Smooth muscle cell (in vitro differentiated cells): ENCODE results near the gene CR1L. TPM values are rescaled to one million over a fixed set of nuclear protein-coding genes. Genes with fewer than 3 reads are reported as not detected.
"Not testable (repeated sequence)": the region's sequence is repeated elsewhere in the genome, so short reads cannot be mapped to it uniquely, and the experiment has no call there.

Source experiments
- DNase-seq: peaks from one replicate; lab custom pipeline; 2025; ENCODE audit not compliant: unreplicated experiment; lab: John Stamatoyannopoulos, UW
- H2AFZ ChIP-seq: fragments of 200-600 bp; sonication (generic); 2 replicates; pipeline ENCODE4 v1.6.0; 2016; ENCODE audit warnings: antibody characterized with exemption, low read depth, mild to moderate bottlenecking
- H3F3A ChIP-seq: fragments of 200-600 bp; sonication (generic); 2 replicates; pipeline ENCODE4 v1.6.0; 2017; ENCODE audit warnings: antibody characterized with exemption, low read depth
- H3K27ac ChIP-seq: fragments of 200-600 bp; sonication (generic); 2 replicates; pipeline ENCODE4 v1.5.1; 2016; ENCODE audit warnings: low read depth, mild to moderate bottlenecking
- H3K27me3 ChIP-seq: fragments of 200-600 bp; sonication (generic); 2 replicates; pipeline ENCODE4 v1.6.1; 2016; ENCODE audit warnings: low read depth, mild to moderate bottlenecking
- H3K36me3 ChIP-seq: fragments of 200-600 bp; sonication (generic); 2 replicates; pipeline ENCODE4 v1.5.1; 2016; ENCODE audit warnings: low read depth
- H3K4me1 ChIP-seq: fragments of 200-600 bp; sonication (generic); 2 replicates; pipeline ENCODE4 v1.5.1; 2016; ENCODE audit warnings: low read depth
- H3K4me2 ChIP-seq: fragments of 200-600 bp; sonication (generic); 2 replicates; pipeline ENCODE4 v1.6.0; 2016; ENCODE audit warnings: mild to moderate bottlenecking
- H3K4me3 ChIP-seq: fragments of 200-600 bp; sonication (generic); 2 replicates; pipeline ENCODE4 v1.5.1; 2016; ENCODE audit warnings: mild to moderate bottlenecking
- H3K79me2 ChIP-seq: fragments of 200-600 bp; sonication (generic); 2 replicates; pipeline ENCODE4 v1.6.0; 2016; ENCODE audit warnings: low read depth, mild to moderate bottlenecking
- H3K9ac ChIP-seq: fragments of 200-600 bp; sonication (generic); 2 replicates; pipeline ENCODE4 v1.6.0; 2016; ENCODE audit warnings: low read depth
- H3K9me3 ChIP-seq: fragments of 200-600 bp; sonication (generic); replicated peaks from 2 replicates; pipeline ENCODE4 v1.5.1; 2016; ENCODE audit warnings: low read depth
- H4K20me1 ChIP-seq: fragments of 200-600 bp; sonication (generic); 2 replicates; pipeline ENCODE4 v1.6.0; 2016; ENCODE audit warnings: low read depth
- WGBS: methylation state at CpG from one replicate; pipeline ENCODE4 v1.1.7; 2016; ENCODE audit warnings: low lambda C conversion rate; 5-methylcytosine and 5-hydroxymethylcytosine counted together
- polyA plus RNA-seq: library from polyadenylated mRNA; unstranded; fragments of >200 nt; fragmentation: Nextera tagmentation; extraction: Ambion mirVana; gene quantifications from 2 replicates; pipeline ENCODE4 v1.2.1, GENCODE V29; 2016
- total RNA-seq: library from RNA; depleted of rRNA; stranded (reverse); fragments of >200 nt; gene quantifications from 2 replicates; pipeline ENCODE4 v1.2.3, GENCODE V29; 2014
- TF ChIP-seq, protein P1 (sequence below): fragments of 200-600 bp; sonication (generic); IDR thresholded peaks from 2 replicates; pipeline ENCODE4 v1.5.1; 2017; ENCODE audit warnings: borderline replicate concordance, mild to moderate bottlenecking, antibody characterized with exemption; ENCODE audit not compliant: insufficient read depth, poor library complexity, severe bottlenecking

CR1L gene
- total and polyA plus RNA-seq, 2 experiments from 2014 or later = 0.95 TPM; not detected in 1

- Histone ChIP-seq H3K9ac (no peak overlapping the region), H3K4me1 (no peaks in the 10 kb centered on the region), H3K79me2 (no peaks in the 10 kb centered on the region), H3K4me3 (no peak overlapping the region), H4K20me1 (no peaks in the 10 kb centered on the region), H3K36me3 (no peaks in the 10 kb centered on the region), H3K27ac (no peak overlapping the region), H3K27me3 (peaks cover 11% of the 10 kb centered on the region), H3K4me2 (no peak overlapping the region), H3K9me3 (no peaks in the 10 kb centered on the region), H3F3A (no peaks in the 10 kb centered on the region), H2AFZ (no peak overlapping the region)
- TF ChIP-seq, protein P1, sequence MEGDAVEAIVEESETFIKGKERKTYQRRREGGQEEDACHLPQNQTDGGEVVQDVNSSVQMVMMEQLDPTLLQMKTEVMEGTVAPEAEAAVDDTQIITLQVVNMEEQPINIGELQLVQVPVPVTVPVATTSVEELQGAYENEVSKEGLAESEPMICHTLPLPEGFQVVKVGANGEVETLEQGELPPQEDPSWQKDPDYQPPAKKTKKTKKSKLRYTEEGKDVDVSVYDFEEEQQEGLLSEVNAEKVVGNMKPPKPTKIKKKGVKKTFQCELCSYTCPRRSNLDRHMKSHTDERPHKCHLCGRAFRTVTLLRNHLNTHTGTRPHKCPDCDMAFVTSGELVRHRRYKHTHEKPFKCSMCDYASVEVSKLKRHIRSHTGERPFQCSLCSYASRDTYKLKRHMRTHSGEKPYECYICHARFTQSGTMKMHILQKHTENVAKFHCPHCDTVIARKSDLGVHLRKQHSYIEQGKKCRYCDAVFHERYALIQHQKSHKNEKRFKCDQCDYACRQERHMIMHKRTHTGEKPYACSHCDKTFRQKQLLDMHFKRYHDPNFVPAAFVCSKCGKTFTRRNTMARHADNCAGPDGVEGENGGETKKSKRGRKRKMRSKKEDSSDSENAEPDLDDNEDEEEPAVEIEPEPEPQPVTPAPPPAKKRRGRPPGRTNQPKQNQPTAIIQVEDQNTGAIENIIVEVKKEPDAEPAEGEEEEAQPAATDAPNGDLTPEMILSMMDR = no peak
- DNase-seq = no peak
Observed at GRCh38 chr1:207691010-207691409, 46.1 kb downstream of the CR1L start.

DNA sequence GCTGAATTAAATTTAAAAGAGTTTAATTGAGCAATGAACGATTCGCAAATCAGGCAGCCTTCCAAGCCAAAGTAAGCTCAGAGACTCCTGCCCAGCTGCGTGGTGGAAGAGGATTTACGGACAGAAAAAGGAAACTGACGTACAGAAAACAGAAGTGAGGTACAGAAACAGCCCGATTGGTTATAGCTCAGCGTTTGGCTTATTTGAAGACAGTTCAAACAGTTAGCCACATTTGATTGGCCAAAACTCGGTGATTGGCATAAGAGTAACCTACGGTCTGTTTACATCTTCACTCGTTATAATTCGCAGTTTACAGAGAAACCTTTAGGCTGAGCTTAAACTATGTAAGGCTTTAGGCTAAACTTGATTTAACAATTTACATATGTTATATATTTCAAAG is 46.9 kb downstream of the CR1L start:
- peaks cover 11% of the 10 kb centered on the region for H3K27me3 ChIP-seq
- H3K9ac ChIP-seq = no peak overlapping the region
- no peaks in the 10 kb centered on the region for H3F3A ChIP-seq
- no peaks in the 10 kb centered on the region for H4K20me1 ChIP-seq
- no peaks in the 10 kb centered on the region for H3K79me2 ChIP-seq
- no peaks in the 10 kb centered on the region for H3K9me3 ChIP-seq
- no peak overlapping the region for H3K4me2 ChIP-seq
- H3K4me1 ChIP-seq = no peaks in the 10 kb centered on the region
- no peaks in the 10 kb centered on the region for H3K36me3 ChIP-seq
- no peak overlapping the region for H3K4me3 ChIP-seq
- DNase-seq = no peak
- H3K27ac ChIP-seq = no peak overlapping the region
- 93% methylated on average over 11 of the region's 11 CpGs for WGBS
- no peak overlapping the region for H2AFZ ChIP-seq
- TF ChIP-seq, protein P1 = no peak

- H3F3A ChIP-seq, H2AFZ ChIP-seq: not testable (repeated sequence)
- 75% methylated on average over 7 of the region's 7 CpGs for WGBS
Observed at GRCh38 chr1:207692291-207692690, 47.4 kb downstream of the CR1L start.

DNA sequence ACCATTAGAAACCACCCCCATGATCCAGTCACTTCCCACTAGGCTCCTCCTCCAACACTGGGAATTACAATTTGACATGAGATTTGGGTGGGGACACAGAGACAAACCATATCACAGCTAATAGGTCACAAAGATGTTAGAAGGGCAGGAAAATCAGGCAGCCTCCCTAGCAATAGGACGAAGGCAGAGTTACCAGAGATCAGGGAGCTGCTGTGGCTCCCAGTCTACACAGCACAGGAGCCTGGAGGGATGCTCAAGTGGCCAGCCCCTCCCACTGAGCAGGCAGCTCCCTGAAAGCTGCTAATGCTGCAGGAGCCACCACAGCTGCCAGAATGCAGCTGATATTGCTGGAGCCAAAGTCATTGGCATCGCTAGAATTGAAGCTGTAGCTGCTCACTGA is 51.0 kb downstream of the CR1L start:
- Histone ChIP-seq H3K4me3 (no peak overlapping the region), H3K27me3 (peaks cover under 1% of the 10 kb centered on the region), H3F3A (no peaks in the 10 kb centered on the region), H3K4me1 (no peaks in the 10 kb centered on the region), H3K36me3 (no peaks in the 10 kb centered on the region), H4K20me1 (no peaks in the 10 kb centered on the region), H3K79me2 (no peaks in the 10 kb centered on the region), H3K9ac (no peak overlapping the region), H3K27ac (no peak overlapping the region), H3K9me3 (no peaks in the 10 kb centered on the region), H2AFZ (no peak overlapping the region), H3K4me2 (no peak overlapping the region)
- 80% methylated on average over 2 of the region's 2 CpGs for WGBS
- TF ChIP-seq, protein P1 = no peak
- no peak for DNase-seq

More at GRCh38 chr1:207692291-207692690, 47.4 kb downstream of the CR1L start:
- not testable (repeated sequence) for H3K9me3 ChIP-seq, H3K36me3 ChIP-seq, DNase-seq, H4K20me1 ChIP-seq, H3K27ac ChIP-seq, H3K4me2 ChIP-seq, H3K4me1 ChIP-seq, H3K9ac ChIP-seq, H3K4me3 ChIP-seq, H3K79me2 ChIP-seq
- peaks cover 11% of the 10 kb centered on the region for H3K27me3 ChIP-seq
